OCI-LY1 (cell line): ENCODE results near the gene STAG3.

Experiments used
- CTCF ChIP-seq: fragments of 200-600 bp; sonication (generic), shearing (Covaris generic); IDR thresholded peaks from 2 replicates; pipeline ENCODE4 v1.5.1; 2017; ENCODE audit warnings: mild to moderate bottlenecking, antibody characterized with exemption, low read length, moderate library complexity, mixed read lengths
- EZH2 ChIP-seq: fragments of 200-600 bp; sonication (generic), shearing (Covaris generic); IDR thresholded peaks from 2 replicates; pipeline ENCODE4 v1.8.0; 2017; ENCODE audit warnings: borderline replicate concordance, mixed run types, mild to moderate bottlenecking, antibody characterized with exemption, low read length, moderate library complexity, mixed read lengths

GRCh38 chr7:100257017-100257416, 79.3 kb downstream of the STAG3 start:
- no peak for TF ChIP-seq CTCF
- TF ChIP-seq EZH2, result no peak
